Suppressor macrophage treated with lipopolysaccharide for 4 hours (primary cell): ENCODE data around the gene KIF17.
"Not testable (repeated sequence)": the region's sequence is repeated elsewhere in the genome, so short reads cannot be mapped to it uniquely, and the experiment has no call there.

Source experiments
- DNase-seq: peaks from one replicate; pipeline ENCODE4 v3.0.0-alpha.2; 2020

The KIF17 gene

GRCh38 chr1:20726932-20727745, 9.3 kb upstream of the KIF17 start:
- no peak for DNase-seq

DNA sequence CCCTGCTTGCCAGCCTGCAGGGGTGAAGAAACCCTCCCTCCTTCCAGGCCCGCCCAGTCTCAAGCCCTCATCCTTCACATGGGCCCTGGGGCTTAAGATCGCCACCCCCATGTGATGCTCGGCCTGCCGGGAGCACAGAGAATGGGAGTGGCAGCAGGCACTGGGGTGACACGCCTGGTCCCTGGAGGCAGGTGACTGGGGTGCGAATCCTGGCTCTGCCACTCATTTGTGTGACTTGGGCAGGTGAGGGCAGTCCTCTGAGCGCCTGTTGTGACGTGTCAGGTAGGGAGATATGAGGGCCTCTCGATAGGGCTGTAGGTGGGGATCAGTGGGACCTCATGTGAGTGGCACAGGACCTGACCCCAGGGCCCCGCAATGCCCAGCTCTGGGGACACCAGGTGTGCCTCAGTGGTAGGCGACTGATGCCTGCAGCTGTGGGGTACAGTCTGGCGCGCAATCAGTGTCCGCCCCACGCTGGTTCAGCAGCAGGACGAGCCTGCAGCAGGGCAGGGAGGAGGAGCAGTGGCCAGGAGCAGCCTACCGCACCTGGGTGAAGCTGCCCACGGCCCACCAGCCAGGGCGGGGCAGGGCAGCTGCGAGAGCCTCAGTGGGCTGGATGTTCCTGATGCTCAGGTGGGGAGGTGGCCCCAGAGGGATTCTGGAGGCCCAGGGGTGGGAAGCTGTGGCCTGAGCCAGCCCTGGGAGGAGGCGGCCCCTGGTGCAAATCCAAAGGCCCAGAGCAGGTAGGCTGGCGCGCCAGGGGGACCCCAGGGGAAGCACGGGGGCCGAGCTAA, 8.5 kb upstream of the KIF17 start:
- DNase-seq: no peak

DNA sequence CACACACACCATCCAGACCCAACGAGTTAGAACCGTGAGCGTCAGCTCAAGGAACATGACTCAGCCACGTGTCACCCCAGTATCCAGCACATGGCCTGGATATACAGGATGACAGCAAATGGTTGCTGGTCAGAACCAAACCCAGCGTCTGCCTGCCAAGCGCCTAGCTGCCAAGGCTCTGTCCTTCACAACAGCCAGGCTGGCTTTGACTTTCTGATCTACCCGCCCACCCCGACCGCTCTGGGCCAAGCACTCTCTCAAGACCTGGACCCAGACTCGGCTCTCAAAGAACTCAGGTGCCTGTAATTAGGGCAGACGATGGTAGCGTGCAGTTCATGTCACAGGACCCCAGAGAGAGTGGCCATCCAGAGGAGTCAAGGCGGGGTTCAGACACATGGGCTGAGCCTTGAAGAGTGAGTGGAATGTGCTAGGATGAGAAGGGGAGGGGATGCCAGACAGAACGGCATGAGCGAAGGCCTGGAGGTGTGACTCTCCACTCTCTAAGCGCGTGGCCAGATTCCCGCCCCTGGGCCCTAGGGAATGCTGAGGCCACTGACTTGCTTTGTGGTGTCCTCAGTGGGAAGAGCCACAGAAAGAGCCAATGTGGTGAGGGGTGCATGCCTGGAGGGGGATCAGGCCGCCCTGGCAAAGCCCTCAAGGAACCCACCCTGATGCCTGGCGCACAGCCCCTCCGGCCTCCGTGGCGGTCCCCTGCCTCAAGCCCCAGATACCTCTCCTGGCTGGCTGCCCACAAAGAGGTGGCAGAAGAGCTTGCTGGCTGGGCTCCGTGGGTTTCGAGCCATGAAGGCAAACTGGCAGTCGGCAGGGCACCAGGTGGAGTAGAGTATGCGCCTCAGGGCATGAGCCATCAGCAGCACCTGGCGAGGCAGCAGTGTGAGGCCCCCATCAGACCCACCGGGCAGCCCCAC, 7.6 kb upstream of the KIF17 start:
- DNase-seq: no peak

- no peak for DNase-seq
Measured at GRCh38 chr1:20724364-20725188, 6.8 kb upstream of the KIF17 start.

GRCh38 chr1:20723537-20724363, 5.9 kb upstream of the KIF17 start:
- no peak for DNase-seq

GRCh38 chr1:20723159-20723536, 5.3 kb upstream of the KIF17 start:
- DNase-seq: no peak

DNA sequence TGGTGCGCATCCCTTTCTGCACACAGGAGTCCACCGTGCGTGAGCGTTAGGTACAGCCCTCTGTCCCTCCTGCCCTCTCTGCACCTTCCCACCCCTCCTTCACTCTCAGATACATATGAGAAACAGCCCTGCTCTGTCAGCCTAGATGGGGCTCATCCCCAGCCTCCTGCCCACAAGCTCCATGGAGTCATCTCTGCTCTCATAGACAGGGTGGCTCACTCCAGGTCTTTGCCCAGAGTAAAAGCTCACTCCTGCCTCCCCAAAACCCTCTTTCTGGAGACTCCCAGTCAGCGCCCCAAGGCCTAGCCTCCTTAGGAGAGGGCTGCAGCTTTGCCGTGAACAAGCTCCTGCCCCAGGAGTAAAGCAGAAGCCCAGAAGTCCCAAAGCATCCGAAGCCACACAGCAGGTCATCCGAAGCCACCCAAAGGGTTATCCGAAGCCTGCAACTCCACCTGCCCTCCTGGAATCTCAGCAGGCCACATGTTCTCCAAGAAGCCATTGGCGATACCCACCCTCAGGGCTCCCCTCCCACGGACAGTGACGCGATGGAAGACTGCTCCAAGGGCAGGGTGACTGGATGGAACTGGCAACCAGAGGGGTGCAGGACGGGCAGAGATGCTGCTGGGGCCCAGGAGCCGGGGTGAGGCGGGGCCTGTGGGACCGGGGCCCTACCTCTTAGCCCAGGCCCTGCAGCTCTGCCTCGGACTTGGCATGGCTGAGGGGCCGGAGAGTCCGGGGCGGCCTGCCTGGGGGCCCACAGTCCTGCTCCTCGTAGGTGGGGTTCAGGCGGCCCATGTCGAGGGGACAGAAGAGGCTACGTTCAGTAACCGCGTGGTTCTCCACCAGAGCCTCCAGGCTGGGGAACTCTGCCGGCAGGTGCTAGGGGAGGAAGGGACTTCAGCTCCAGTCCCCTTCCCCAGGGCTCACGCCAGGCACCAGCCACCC, 3.6 kb upstream of the KIF17 start:
- DNase-seq: no peak

GRCh38 chr1:20720631-20721091, 2.9 kb upstream of the KIF17 start:
- no peak for DNase-seq

DNA sequence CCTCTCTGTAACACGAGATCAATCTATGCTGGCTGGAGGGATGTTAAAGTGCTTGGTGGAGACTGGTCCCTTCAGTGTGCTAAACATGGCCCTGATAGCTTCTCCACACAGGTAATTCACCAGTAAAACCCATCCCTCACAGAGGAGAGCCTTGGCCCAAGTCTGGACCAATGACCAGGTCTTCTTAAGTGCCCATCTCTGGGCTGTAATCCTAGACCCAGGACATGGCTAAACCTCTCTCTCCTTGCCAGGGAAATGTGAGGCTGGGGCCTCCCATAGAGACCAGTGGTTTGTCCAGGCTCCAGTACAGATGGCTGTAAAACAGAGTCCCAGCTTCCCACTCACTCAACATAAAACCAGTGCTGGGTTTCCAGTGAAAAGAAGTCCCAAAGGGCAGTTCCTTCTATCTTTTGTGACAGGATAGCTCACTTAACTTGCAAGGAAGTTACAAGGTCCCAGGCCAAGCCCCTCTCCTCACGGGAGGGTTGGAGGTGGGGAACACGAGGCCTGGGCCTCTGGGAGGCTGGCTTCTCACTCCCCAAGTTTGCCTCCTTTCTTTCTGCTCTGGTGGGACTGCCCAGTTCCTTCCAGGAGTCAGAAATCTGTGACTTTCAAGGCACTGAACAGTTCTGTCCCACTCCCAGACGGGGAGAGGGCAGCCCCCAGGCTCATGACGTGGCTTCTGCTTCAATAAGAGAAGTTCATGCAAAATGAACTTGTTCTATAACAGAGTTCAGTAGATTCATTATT, 2.2 kb upstream of the KIF17 start:
- DNase-seq: no peak

DNA sequence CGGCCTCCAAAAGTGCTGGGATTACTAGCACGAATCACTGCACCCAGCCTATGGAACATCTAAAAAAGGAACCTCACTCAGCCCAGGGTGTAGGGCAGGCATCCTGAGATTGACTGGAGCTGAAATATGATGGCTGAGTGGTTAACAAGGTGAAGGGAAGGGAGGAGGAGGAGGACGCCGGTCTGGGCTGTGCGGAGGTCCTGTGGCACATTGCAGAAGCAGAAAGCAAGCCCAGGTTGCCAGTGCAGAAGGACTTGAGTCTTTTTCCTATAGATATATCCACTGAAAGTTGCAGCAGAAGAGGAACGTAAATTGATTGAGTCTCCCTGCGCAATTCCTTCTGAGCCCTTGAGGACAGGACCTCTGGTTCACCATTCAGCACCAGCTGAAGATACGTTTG, 1.5 kb upstream of the KIF17 start:
- DNase-seq: no peak

DNA sequence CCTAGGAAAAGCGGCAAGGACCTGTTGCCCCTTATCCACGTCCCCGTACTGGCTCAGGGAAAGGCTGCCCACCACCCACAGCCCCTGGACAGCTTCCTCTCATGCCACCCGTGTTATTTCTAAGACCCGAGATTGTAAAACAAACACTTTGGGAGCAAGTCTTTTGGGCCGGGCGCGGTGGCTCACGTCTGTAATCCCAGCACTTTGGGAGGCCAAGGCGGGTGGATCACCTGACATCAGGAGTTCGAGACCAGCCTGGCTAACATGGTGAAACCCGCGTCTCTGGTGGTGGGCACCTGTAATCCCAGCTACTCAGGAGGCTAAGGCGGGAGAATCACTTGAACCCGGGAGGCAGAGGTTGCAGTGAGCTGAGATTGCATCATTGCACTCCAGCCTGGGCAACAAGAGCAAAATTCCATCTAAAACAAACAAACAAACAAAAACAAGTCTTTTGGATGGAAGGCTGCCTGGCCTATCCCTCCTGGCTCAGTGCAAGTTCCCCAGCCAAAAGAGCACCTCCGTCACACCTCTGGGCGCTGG, 606 bp upstream of the KIF17 start:
- not testable (repeated sequence) for DNase-seq

GRCh38 chr1:20716232-20716631, 1.6 kb downstream of the KIF17 start:
- DNase-seq: no peak

DNA sequence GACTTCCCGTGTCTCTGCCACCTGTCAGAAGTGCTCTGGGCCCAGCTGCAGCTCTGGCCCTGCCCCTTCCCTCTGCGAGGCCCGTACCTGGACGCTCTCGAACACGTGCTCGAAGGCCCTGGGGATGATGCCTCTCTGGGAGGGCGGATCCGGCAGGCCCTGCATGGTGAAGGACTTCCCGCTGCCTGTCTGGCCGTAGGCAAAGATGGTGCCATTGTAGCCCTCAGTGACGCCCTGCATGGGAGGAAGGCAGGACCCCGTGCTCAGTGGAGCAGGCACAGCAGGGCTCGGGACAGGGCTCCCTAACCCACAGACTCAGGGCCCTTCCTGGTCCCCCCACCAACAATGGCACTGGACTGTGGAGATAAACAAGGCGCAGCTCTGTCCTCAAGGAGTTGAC, 2.4 kb downstream of the KIF17 start:
- no peak for DNase-seq

DNA sequence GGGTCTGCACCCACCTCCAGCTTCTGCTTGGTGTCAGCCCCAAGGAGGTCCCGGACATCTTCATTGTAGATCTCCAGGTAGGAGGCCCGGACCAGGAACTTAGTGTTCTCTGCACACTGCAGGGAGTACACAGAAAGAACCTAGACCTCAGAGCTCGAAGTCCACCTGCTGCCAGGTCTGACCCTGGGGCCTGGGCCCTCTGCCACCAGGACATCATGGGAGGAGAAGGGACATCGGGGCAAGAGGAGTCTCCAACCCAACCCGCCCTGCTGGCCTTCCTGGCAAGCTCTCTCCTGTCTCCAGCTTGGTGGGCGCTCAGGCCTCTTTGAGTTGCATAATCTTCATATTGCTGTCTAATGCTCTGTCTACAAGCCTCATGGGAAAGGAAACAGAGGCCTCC, 4.4 kb downstream of the KIF17 start:
- no peak for DNase-seq

- no peak for DNase-seq
Measured at GRCh38 chr1:20712215-20712577, 5.6 kb downstream of the KIF17 start.

DNA sequence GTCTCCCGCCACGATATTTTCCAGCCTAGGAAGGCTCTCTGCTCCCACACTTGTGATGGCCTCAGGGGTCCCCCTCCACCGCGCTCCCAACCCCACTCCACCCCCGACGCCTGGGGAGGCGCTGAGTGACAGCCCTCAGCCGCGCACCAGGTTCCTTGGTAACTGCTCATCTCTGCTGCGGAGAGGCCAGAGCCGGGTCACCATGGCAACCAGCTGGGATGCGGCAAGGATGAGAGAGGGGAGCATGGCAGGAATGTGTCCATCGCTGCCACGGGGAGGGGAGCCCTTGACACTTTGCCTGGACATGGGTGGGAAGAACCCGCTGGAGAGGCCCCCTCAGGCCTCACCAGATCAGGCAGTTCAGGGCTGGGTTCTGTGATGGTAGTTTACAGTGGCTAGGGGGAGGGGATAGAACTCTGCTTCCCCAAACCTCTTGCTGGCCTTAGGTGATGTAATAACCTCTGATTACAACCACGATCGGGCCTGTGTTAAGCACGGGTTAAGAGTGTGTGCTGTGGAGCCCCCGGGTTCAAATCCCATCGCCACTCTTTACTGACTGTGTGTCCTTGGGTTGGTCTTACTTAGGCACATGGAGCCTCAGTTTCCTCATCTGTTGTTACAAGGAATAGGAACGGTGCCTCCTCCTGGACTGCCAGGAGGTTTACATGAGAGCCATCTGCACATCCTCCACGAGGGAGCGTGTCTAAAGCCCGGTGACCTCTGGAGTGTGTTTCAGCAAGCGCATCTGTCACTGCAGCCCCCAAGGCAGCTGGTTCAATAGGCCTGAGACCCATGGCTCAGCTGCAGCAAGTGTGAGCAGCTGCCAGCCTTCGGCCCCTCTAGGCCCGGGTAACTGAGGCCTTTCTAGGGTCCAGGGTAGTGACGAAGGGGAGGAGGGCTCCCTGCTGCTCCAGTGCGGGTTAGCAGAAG, 6.3 kb downstream of the KIF17 start:
- peak; percentile 11 for DNase-seq

- no peak for DNase-seq
Measured at GRCh38 chr1:20710469-20711284, 7.1 kb downstream of the KIF17 start.
